ENCODE measurements around the gene FTCD.

DNA sequence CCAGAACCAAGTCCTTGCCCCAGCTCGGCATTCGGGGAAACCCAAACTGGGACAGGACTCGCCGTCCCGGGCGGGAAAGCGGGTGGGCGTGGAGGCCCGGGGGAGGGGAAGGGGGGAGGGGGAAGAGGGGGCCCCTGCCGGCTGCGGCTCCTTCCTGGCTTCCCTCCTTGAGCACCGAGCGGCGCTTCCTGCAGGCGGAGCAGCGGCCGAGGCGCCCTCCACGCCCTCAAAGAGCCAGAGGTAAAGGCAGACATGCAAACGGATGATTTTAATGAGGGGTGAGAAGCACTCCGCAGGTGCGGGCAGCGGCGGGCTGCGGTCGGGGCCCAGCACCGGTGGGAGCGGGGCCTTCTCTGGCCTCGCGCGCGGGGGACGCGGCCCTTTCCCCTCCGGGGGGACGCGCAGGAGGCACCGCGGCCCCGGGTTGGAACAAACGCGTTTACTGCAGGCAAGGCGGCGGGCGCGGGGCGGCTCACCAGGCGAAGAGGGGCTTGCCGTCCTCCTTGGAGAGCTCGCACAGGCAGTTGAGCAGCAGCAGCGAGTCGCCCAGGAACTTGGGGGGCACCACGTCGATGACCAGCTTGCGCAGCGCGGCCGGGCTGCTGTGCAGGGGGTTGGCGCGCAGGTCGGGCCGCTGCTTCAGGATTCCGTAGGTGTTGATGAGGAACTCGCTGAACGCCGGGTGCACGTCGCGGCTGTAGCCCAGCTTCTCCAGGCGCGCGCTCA lies 5.7 kb upstream of the FTCD start:
- no peak for TF ChIP-seq CTCF (conservative IDR thresholded peaks at IDR 0.05)
- no peak for TF ChIP-seq EZH2 (IDR thresholded peaks at IDR 0.05; ENCODE audit: low read depth)
